Left ventricle myocardium inferior (tissue), 1 donor: ENCODE results near the gene SLC5A11. TPM values are rescaled to one million over a fixed set of nuclear protein-coding genes. Genes with fewer than 3 reads are reported as not detected.

Source experiments
- DNase-seq: peaks from one replicate; pipeline ENCODE4 v3.0.0-alpha.2; 2020
- H3K27ac ChIP-seq: fragments of 200-600 bp; replicated peaks from 2 replicates; pipeline ENCODE4 v1.8.0; 2021
- H3K27me3 ChIP-seq: fragments of 200-600 bp; 2 replicates; pipeline ENCODE4 v1.8.0; 2021; ENCODE audit warnings: low read depth
- H3K36me3 ChIP-seq: fragments of 200-600 bp; 2 replicates; pipeline ENCODE4 v1.8.0; 2021
- H3K4me1 ChIP-seq: fragments of 200-600 bp; 2 replicates; pipeline ENCODE4 v1.8.0; 2021
- H3K4me3 ChIP-seq: fragments of 200-600 bp; 2 replicates; pipeline ENCODE4 v1.8.0; 2021; ENCODE audit warnings: mild to moderate bottlenecking, moderate library complexity
- H3K9me3 ChIP-seq: fragments of 200-600 bp; replicated peaks from 2 replicates; pipeline ENCODE4 v1.8.0; 2021
- intact Hi-C: fragments of 100-400 bp; cut with micrococcal nuclease; formaldehyde crosslinking; loops from one replicate; pipeline ENCODE4 v1.11.0; 2022
- long read RNA-seq: library from polyadenylated mRNA; unstranded; transcript quantifications from one replicate; pipeline ENCODE4 v2.0.0, GENCODE V29; 2021
- total RNA-seq: library from RNA; stranded (reverse); fragmentation: NEBNext Ultra II Directional; extraction: Animal tissue kit (Norgen Biotek cat#: 25700); gene quantifications from one replicate; pipeline ENCODE4 v1.2.1, GENCODE V29; 2021
- TF ChIP-seq, protein P1 (sequence below): fragments of 200-600 bp; IDR thresholded peaks from 2 replicates; pipeline ENCODE4 v1.8.0; 2021; ENCODE audit warnings: antibody characterized with exemption, mild to moderate bottlenecking, borderline replicate concordance
- donor health status: DM: no; HTN: yes; CAD: no; lungs with severe emphysema.

Gene SLC5A11, protein sequence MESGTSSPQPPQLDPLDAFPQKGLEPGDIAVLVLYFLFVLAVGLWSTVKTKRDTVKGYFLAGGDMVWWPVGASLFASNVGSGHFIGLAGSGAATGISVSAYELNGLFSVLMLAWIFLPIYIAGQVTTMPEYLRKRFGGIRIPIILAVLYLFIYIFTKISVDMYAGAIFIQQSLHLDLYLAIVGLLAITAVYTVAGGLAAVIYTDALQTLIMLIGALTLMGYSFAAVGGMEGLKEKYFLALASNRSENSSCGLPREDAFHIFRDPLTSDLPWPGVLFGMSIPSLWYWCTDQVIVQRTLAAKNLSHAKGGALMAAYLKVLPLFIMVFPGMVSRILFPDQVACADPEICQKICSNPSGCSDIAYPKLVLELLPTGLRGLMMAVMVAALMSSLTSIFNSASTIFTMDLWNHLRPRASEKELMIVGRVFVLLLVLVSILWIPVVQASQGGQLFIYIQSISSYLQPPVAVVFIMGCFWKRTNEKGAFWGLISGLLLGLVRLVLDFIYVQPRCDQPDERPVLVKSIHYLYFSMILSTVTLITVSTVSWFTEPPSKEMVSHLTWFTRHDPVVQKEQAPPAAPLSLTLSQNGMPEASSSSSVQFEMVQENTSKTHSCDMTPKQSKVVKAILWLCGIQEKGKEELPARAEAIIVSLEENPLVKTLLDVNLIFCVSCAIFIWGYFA
- 0.14 TPM for total RNA-seq
- long read RNA-seq, result 0 reads

DNA sequence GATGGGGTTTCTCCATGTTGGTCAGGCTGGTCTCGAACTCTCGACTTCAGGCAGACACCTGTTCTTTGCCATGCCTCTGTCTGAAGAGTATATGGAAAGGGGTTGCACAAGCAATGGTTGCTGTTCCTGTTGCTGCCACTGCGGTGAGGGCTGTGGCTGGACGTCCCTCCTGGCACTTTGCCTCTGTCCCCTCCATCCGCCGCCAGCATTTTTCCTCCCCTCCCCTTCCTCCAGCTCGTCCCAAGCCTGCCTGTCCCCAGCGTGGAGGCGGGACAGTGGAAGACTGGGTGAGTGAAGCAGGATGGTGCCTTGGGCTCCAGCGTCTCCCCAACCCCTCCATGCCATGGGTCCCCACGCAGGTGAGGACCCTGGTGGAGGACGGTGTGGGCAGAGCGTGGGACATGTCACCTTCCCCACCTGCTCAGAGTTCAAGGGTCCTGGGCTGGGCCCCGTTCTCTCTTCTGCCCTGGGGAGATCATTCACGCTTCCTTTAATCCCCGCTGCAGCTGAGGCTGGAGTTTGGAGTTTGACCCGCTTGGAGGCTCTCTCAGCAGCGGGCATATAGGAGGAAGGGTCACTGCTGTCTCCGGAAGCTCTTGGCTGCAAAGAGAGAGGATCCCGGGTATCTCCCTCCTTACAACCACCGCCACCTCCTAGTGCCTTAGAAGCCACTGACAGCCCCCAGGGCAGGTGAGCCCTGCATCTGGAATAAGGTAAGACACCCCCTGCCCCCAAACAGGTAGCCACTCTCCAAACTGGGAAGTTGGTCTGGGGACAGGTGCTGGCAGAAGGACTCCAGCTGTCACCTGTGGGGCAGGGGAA is at the start of gene SLC5A11:
TSS of gene SLC5A11 (plus strand) at position 238 of the 822 bp plus-strand sequence. CDS start 12,681 bp downstream, outside the sequence.
- Histone ChIP-seq H3K36me3 (no peaks in the 10 kb centered on the region), H3K27ac (no peak within 1 kb of the TSS), H3K4me3 (no peak within 1 kb of the TSS), H3K9me3 (no peaks in the 10 kb centered on the region), H3K27me3 (no peaks in the 10 kb centered on the region), H3K4me1 (no peaks in the 10 kb centered on the region)
- TF ChIP-seq, protein P1, sequence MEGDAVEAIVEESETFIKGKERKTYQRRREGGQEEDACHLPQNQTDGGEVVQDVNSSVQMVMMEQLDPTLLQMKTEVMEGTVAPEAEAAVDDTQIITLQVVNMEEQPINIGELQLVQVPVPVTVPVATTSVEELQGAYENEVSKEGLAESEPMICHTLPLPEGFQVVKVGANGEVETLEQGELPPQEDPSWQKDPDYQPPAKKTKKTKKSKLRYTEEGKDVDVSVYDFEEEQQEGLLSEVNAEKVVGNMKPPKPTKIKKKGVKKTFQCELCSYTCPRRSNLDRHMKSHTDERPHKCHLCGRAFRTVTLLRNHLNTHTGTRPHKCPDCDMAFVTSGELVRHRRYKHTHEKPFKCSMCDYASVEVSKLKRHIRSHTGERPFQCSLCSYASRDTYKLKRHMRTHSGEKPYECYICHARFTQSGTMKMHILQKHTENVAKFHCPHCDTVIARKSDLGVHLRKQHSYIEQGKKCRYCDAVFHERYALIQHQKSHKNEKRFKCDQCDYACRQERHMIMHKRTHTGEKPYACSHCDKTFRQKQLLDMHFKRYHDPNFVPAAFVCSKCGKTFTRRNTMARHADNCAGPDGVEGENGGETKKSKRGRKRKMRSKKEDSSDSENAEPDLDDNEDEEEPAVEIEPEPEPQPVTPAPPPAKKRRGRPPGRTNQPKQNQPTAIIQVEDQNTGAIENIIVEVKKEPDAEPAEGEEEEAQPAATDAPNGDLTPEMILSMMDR, result no peak
- intact Hi-C loops, result no loop called here
- DNase-seq, result no peak

DNA sequence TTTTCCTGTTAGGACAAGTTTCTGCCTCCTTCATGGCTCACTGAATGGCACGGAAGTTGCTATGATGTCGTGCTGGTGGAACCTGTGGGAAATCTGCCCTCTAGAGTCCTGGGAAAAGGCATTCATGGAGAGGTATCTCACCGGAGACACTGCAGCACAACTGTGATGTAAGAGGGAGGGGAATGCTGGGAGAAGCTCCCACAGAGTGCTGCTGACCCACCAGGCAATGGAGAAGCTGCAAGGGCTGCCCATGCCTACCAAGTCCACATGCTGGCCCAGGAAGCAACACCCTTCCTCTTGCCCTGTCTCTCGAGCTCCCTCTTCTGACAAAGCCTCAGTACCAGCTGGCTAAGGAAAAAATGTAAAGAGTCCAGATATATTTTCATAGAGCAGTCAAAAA is 45.2 kb upstream of the SLC5A11 start:
- Histone ChIP-seq H3K36me3 (peaks cover 100% of the 10 kb centered on the region), H3K4me1 (peaks cover 10% of the 10 kb centered on the region), H3K9me3 (no peaks in the 10 kb centered on the region), H3K27ac (no peak overlapping the region), H3K4me3 (no peak overlapping the region), H3K27me3 (no peaks in the 10 kb centered on the region)
- TF ChIP-seq, protein P1, result peak; percentile 34
- intact Hi-C loops, result loop anchor here (10.0 kb wide), 1 partner anchor 236 kb away; no protein-coding TSS in a partner anchor
- no peak for DNase-seq

DNA sequence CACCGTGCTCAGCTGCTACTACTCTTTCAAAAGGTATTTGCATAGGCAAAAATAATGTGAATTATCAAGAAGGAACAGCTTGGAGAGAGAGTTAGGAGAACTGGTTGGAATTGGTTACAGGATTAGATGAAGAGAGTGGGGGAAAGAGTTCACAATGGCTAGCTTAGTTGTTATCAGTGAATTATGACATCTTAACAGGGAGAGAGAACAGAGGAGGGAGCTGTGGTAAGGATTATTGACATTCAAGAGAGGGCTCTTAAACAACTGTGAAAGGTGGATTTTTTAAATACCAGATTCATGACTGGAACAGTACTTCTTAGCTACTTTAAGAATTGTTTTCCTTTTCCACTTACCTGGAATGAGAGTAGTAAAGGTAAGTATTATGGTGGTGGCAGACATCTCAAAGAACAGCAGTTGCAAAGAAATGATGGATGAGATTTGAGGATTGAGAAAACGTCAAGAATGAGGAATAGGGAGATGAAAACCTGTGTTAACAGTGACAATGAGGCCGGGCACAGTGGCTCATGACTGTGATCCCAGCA is 43.9 kb upstream of the SLC5A11 start:
- intact Hi-C loops, result loop anchor here (10.0 kb wide), 1 partner anchor 237 kb away; no protein-coding TSS in a partner anchor
- no peak overlapping the region for H3K4me3 ChIP-seq
- H3K36me3 ChIP-seq, result peaks cover 100% of the 10 kb centered on the region

DNA sequence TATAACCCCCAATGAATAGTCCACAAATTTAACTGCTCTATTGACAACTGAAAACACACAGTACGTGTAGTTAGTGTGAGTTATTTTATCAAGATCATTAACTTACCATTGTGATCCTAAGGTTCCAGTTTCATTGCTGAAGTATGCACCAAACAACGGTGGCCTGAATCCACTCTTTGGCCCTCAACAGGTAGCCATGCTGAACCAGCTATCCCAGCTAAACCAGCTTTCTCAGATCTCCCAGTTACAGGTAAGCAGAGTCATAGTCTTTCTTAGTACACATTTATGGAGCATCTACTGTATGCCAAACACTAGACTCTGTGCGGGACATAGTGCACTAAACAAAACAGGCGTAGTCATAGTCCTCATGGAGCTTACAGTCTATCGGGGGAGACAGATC is 40.3 kb upstream of the SLC5A11 start:
- Histone ChIP-seq H3K4me3 (no peak overlapping the region), H3K27ac (no peak overlapping the region), H3K4me1 (peaks cover 10% of the 10 kb centered on the region), H3K27me3 (no peaks in the 10 kb centered on the region), H3K36me3 (peaks cover 100% of the 10 kb centered on the region), H3K9me3 (no peaks in the 10 kb centered on the region)
- no peak for DNase-seq
- TF ChIP-seq, protein P1, result no peak
- intact Hi-C loops, result loop anchor here (10.0 kb wide), 1 partner anchor 241 kb away; no protein-coding TSS in a partner anchor

More for the DNA sequence above, 43.9 kb upstream of the SLC5A11 start:
- Histone ChIP-seq H3K4me1 (peaks cover 10% of the 10 kb centered on the region), H3K9me3 (no peaks in the 10 kb centered on the region), H3K27ac (no peak overlapping the region), H3K27me3 (no peaks in the 10 kb centered on the region)
- TF ChIP-seq, protein P1, result no peak
- DNase-seq, result no peak

DNA sequence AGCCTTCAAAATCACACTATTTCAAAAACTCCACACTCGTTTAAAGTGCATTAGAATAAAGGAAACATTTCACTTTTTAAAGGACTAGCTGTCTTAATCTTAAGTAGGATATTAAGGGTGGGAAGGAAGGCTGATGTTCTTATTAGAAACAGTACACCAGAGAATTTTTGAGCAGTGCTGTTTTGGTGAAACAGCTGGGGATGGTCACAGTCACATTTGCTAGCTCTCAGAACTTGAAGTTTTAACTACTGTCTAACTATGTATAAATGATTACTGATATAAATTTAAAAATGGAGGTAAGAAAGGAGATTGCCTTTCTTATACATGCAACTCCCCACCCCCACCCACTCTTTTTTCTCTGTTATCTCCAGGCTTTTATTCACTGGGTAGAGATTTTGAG is 38.5 kb upstream of the SLC5A11 start:
- DNase-seq, result no peak
- TF ChIP-seq, protein P1, result no peak
- H3K27me3 ChIP-seq, result no peaks in the 10 kb centered on the region
- intact Hi-C loops, result loop anchor here (10.0 kb wide), 1 partner anchor 242 kb away; no protein-coding TSS in a partner anchor
- H3K36me3 ChIP-seq, result peaks cover 98% of the 10 kb centered on the region
- no peaks in the 10 kb centered on the region for H3K9me3 ChIP-seq
- no peak overlapping the region for H3K27ac ChIP-seq
- H3K4me3 ChIP-seq, result no peak overlapping the region
- H3K4me1 ChIP-seq, result peaks cover 4% of the 10 kb centered on the region
